NCI-H2107 treated with DMSO at 0.1 percent for 48 hours (cell line): ENCODE results near the gene MSH2.

Source experiments
- DNase-seq: peaks from one replicate; lab custom pipeline; 2025; ENCODE audit not compliant: unreplicated experiment; lab: John Stamatoyannopoulos, UW

The MSH2 gene

DNA sequence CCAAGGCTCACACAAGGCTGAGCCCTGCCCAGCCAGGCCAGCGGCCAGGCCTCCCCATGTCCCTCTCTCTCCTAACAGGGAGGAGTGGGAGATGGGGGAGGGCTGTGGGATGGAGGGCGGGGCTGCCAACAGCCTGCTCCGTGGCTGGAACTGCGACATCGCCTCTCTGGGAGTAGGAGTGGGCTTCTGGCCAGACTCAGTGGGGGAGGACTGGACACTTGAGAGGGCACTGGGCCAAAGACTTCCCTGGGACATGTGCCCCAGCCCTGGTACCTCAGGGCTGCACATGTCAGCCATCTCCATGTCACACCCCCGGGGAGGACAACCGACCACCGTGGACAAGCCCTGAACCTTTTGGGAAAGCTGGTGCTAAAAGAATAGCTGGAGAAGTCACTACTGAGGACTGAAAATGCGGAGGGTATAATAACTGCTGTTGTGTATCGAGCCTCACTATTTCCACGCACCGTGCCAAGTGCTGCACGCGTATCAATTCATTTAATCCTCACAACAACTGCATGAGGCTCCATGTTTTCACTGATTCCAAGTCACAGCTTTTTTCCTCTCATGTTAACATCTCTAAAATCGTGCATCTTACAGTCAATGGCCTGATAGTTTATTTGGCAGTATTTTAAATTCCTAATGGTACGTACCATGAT is 127.3 kb downstream of the MSH2 start:
- DNase-seq, result no peak

DNA sequence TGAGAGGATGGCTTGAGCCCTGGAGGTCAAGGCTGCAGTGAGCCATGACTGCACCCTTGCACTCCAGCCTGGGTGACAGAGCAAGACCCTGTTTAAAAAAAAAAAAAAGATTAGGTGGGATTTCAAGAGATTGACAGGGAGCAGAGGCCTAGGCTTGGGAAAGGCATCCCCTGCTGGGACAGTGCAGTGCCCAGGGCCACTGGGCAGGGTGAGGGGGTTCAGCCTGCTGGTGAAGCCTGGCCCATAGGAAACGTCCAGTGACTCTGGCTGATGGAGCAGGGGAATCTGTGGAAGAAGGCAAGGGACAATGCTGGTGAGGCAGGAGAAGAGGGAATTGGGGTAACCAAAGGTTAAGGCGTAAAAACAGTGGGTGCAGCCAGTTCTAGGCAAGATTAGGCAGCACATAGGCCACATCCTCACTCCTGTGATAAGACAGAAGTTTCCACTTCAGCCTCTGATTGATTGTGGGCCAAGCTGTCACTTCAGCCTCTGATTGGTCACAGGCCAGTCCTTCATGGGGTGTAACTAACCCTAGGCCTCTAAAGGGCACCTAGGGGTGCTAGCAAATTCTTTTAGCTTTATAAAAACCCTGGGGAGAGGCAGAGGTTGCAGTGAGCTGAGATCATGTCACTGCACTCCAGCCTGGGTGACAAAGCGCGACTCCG is 128.6 kb downstream of the MSH2 start:
- DNase-seq, result no peak
